K562 (cell line): ENCODE results near the gene ZNF2. TPM values are rescaled to one million over a fixed set of nuclear protein-coding genes. Genes with fewer than 3 reads are reported as not detected.

Experiments used
- ADNP ChIP-seq: fragments of 200-800 bp; sonication (Bioruptor generic); IDR thresholded peaks from 2 replicates; pipeline ENCODE4 v1.6.1; 2016; ENCODE audit warnings: missing genetic modification characterization, missing compliant biosample characterization
- CEBPG ChIP-seq, 3 experiments: fragments of 200-800 bp in 1 of 3; sonication (Bioruptor generic) in 1 of 3; sonication (generic) in 1 of 3; formaldehyde crosslinking in 1 of 3; IDR thresholded peaks in 2 of 3; conservative IDR thresholded peaks in 1 of 3; 2 replicates each; pipeline versions ENCODE4 v1.6.1 to v1.8.0; 2016 to 2022; ENCODE audit warnings: missing compliant biosample characterization in 2 of 3, missing genetic modification characterization in 2 of 3, mild to moderate bottlenecking in 1 of 3, missing genetic modification reagents in 1 of 3
- DNMT1 ChIP-seq: fragments of 450-650 bp; IDR thresholded peaks from 2 replicates; pipeline ENCODE4 v1.6.1; 2016; ENCODE audit warnings: antibody characterized with exemption, mild to moderate bottlenecking
- FOS ChIP-seq: IDR thresholded peaks from 3 replicates; pipeline ENCODE4 v1.6.1; 2011; ENCODE audit not compliant: insufficient read length; ENCODE audit errors: extremely low read depth
- HMG20A ChIP-seq: fragments of 450-650 bp; formaldehyde crosslinking; conservative IDR thresholded peaks from 2 replicates; pipeline ENCODE4 v1.4.0; 2020; ENCODE audit warnings: mild to moderate bottlenecking, mixed read lengths
- L3MBTL2 ChIP-seq: fragments of 450-650 bp; IDR thresholded peaks from 2 replicates; pipeline ENCODE4 v1.6.1; 2016; ENCODE audit warnings: mild to moderate bottlenecking, moderate library complexity
- MTA1 ChIP-seq: fragments of 450-650 bp; IDR thresholded peaks from 2 replicates; pipeline ENCODE4 v1.6.1; 2017; ENCODE audit warnings: borderline replicate concordance
- RBM17 ChIP-seq: fragments of 200-400 bp; formaldehyde crosslinking; IDR thresholded peaks from 2 replicates; pipeline ENCODE4 v1.6.1; 2017; ENCODE audit warnings: low read depth, mild to moderate bottlenecking, low read length, borderline replicate concordance
- RFX1 ChIP-seq: fragments of 450-650 bp; IDR thresholded peaks from 2 replicates; pipeline ENCODE4 v1.6.1; 2016; ENCODE audit warnings: mild to moderate bottlenecking, moderate library complexity
- RHOXF2B ChIP-seq: fragments of 250-450 bp; sonication (Bioruptor Pico); conservative IDR thresholded peaks from 2 replicates; pipeline ENCODE4 v1.5.1; 2021
- TAF15 ChIP-seq: fragments of 200-400 bp; formaldehyde crosslinking; IDR thresholded peaks from 2 replicates; pipeline ENCODE4 v1.6.1; 2017; ENCODE audit warnings: mild to moderate bottlenecking, low read depth, low read length, moderate library complexity
- ZNF77 ChIP-seq: fragments of 250-450 bp; sonication (Bioruptor Pico); IDR thresholded peaks from 2 replicates; pipeline ENCODE4 v1.5.0; 2020
- polyA plus RNA-seq, 8 experiments: library from polyadenylated mRNA; depleted of rRNA in 4 of 8; stranded (reverse) in 5 of 8; unstranded in 3 of 8; fragments of >200 nt; fragmentation: Nextera tagmentation in 2 of 8; fragmentation: Illumina TruSeq in 1 of 8; extraction: Ambion mirVana in 2 of 8; extraction: Trizol in 1 of 8; gene quantifications; 2 replicates each; pipeline versions ENCODE4 v1.2.1 to v1.2.3, GENCODE V29; 2011 to 2014; ENCODE audit warnings: inconsistent platforms in 1 of 8, missing spikeins in 1 of 8
- total RNA-seq, 7 experiments: library from RNA; depleted of rRNA in 6 of 7; stranded (reverse); fragments of >200 nt in 6 of 7; fragmentation: Illumina TruSeq in 2 of 7; extraction: Trizol in 2 of 7; gene quantifications; 2 replicates each; pipeline versions ENCODE4 v1.2.1 to v1.2.3, GENCODE V29; 2011 to 2021; ENCODE audit warnings: low replicate concordance in 1 of 7
- TF ChIP-seq, protein P1 (sequence below): fragments of 250-450 bp; sonication (Bioruptor Pico); IDR thresholded peaks from 2 replicates; pipeline ENCODE4 v1.5.0; 2022; ENCODE audit warnings: mild to moderate bottlenecking
- TF ChIP-seq, protein P2 (sequence below): sonication (generic); formaldehyde crosslinking; IDR thresholded peaks from 2 replicates; pipeline ENCODE4 v1.4.0; 2020; ENCODE audit warnings: mild to moderate bottlenecking, missing genetic modification reagents
- TF ChIP-seq, protein P3 (sequence below), 2 experiments: fragments of 450-650 bp in 1 of 2; sonication (generic) in 1 of 2; formaldehyde crosslinking in 1 of 2; IDR thresholded peaks; 2 replicates each; pipeline versions ENCODE4 v1.7.1 to v1.9.0; 2016 to 2022; ENCODE audit warnings: inconsistent platforms in 1 of 2, mild to moderate bottlenecking in 1 of 2, missing genetic modification reagents in 1 of 2

The ZNF2 gene
- total and polyA plus RNA-seq, 9 of the 15 experiments (the other 6 are each of a cell fraction or from before 2014, with no cell fraction given), result 1.6 to 4.5 (median 3.4) TPM

DNA sequence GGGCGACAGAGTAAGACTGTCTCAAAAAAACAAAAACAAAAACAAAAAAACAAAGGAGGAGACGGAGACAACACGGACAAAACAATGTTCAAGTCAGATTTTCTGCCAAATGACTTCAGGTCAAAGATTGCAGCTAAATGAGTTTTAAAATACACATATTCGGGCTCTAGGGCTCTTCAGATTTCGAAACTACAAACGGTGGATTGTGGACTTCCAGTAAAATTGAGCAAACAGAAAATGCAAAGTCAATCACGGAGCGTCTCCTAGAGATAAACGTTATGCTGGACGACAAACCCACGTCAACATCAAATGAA is 44.6 kb upstream of the ZNF2 start (continued):
- TF ChIP-seq, protein P1, sequence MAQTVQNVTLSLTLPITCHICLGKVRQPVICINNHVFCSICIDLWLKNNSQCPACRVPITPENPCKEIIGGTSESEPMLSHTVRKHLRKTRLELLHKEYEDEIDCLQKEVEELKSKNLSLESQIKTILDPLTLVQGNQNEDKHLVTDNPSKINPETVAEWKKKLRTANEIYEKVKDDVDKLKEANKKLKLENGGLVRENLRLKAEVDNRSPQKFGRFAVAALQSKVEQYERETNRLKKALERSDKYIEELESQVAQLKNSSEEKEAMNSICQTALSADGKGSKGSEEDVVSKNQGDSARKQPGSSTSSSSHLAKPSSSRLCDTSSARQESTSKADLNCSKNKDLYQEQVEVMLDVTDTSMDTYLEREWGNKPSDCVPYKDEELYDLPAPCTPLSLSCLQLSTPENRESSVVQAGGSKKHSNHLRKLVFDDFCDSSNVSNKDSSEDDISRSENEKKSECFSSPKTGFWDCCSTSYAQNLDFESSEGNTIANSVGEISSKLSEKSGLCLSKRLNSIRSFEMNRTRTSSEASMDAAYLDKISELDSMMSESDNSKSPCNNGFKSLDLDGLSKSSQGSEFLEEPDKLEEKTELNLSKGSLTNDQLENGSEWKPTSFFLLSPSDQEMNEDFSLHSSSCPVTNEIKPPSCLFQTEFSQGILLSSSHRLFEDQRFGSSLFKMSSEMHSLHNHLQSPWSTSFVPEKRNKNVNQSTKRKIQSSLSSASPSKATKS (CRISPR knock-in tag), result no peak
- TF ChIP-seq L3MBTL2 (no peak), FOS (no peak), HMG20A (no peak), DNMT1 (no peak), ZNF77 (no peak), CEBPG (CRISPR knock-in tag; IDR thresholded peaks at IDR 0.05) (no peak), CEBPG (tag; conservative IDR thresholded peaks at IDR 0.05 in 1 of 2, IDR thresholded peaks at IDR 0.05 in 1 of 2) (0 out of 4 replicates have a peak, but pooled peaks of 1 of the 2 experiments have one; percentile 22), TAF15 (no peak), ADNP (peak; percentile 61; the same call in 1 of the 2 replicates), RBM17 (no peak), RFX1 (peak; percentile 27), RHOXF2B (CRISPR knock-in tag) (no peak), MTA1 (no peak)
- TF ChIP-seq, protein P2, sequence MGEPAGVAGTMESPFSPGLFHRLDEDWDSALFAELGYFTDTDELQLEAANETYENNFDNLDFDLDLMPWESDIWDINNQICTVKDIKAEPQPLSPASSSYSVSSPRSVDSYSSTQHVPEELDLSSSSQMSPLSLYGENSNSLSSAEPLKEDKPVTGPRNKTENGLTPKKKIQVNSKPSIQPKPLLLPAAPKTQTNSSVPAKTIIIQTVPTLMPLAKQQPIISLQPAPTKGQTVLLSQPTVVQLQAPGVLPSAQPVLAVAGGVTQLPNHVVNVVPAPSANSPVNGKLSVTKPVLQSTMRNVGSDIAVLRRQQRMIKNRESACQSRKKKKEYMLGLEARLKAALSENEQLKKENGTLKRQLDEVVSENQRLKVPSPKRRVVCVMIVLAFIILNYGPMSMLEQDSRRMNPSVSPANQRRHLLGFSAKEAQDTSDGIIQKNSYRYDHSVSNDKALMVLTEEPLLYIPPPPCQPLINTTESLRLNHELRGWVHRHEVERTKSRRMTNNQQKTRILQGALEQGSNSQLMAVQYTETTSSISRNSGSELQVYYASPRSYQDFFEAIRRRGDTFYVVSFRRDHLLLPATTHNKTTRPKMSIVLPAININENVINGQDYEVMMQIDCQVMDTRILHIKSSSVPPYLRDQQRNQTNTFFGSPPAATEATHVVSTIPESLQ (CRISPR knock-in tag), result 0 out of 2 replicates have a peak, but pooled peaks have one; percentile 11
- TF ChIP-seq, protein P3, sequence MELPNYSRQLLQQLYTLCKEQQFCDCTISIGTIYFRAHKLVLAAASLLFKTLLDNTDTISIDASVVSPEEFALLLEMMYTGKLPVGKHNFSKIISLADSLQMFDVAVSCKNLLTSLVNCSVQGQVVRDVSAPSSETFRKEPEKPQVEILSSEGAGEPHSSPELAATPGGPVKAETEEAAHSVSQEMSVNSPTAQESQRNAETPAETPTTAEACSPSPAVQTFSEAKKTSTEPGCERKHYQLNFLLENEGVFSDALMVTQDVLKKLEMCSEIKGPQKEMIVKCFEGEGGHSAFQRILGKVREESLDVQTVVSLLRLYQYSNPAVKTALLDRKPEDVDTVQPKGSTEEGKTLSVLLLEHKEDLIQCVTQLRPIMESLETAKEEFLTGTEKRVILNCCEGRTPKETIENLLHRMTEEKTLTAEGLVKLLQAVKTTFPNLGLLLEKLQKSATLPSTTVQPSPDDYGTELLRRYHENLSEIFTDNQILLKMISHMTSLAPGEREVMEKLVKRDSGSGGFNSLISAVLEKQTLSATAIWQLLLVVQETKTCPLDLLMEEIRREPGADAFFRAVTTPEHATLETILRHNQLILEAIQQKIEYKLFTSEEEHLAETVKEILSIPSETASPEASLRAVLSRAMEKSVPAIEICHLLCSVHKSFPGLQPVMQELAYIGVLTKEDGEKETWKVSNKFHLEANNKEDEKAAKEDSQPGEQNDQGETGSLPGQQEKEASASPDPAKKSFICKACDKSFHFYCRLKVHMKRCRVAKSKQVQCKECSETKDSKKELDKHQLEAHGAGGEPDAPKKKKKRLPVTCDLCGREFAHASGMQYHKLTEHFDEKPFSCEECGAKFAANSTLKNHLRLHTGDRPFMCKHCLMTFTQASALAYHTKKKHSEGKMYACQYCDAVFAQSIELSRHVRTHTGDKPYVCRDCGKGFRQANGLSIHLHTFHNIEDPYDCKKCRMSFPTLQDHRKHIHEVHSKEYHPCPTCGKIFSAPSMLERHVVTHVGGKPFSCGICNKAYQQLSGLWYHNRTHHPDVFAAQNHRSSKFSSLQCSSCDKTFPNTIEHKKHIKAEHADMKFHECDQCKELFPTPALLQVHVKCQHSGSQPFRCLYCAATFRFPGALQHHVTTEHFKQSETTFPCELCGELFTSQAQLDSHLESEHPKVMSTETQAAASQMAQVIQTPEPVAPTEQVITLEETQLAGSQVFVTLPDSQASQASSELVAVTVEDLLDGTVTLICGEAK (IDR thresholded peaks at IDR 0.05), result peak; percentile 28; the same call in 1 of the 2 replicates
- TF ChIP-seq, protein P3 (CRISPR knock-in tag; IDR thresholded peaks at IDR 0.05), result no peak
- TF ChIP-seq, all 486 proteins: peak for 6
